ENCODE results near the gene QRICH1.
A peak's percentile ranks its signal among the peaks of the same experiment; 100 is the strongest.

QRICH1 gene

DNA sequence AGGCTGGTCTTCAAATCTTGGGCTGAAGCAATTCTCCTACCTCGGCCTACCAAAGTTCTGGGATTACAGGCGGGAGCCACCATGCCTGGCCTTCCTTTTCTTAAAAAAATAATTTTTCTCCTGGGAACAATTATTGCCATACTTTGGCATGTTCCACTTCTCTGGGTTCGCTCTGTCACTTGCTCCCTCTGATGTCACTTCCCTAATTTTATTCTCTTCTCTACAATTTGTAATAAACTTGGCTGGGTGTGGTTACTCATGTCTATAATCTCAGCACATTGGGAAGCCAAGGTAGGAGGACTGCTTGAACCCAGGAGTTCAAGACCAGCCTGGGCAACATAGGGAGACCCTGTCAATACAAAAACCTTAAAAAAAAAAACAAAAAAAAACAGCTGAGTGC is 58.6 kb downstream of the QRICH1 start:
- Histone ChIP-seq H3K4me1 (ENCODE audit: control insufficient read depth, insufficient read depth, low read length, poor library complexity, severe bottlenecking) (no peaks in the 10 kb centered on the region), H3K4me3 (ENCODE audit: insufficient read depth, low read depth, low read length, poor library complexity, severe bottlenecking) (no peak overlapping the region), H3K36me3 (ENCODE audit: control insufficient read depth, insufficient read depth, low read length) (peaks cover 55% of the 10 kb centered on the region), H3K27me3 (replicated peaks; ENCODE audit: control insufficient read depth, insufficient read depth, low read length, poor library complexity, severe bottlenecking) (no peaks in the 10 kb centered on the region), H3K9me3 (ENCODE audit: control insufficient read depth, low read length) (no peaks in the 10 kb centered on the region), H3K27ac (ENCODE audit: insufficient read depth, low read length, poor library complexity, severe bottlenecking) (no peak overlapping the region)
- no peak for DNase-seq

DNA sequence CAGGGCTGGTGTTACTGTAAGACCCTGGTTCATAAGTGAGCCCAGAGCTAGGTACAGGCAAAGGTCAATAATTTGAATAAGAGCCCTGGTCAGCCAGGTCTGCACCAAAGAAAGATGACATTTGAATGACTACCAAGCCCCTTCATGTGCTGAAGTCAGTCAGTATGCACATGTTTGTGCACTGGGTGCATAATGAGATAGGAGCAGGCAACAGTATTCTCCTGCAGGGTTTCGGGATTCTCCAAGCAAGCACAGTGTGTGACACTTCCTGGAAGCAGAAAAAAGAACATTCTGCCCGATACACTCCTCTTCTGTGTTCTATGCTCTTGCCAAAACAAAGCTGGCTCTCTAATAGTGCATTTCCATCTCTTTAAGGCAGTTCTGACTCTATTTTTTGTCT is 59.2 kb downstream of the QRICH1 start:
- H3K9me3 ChIP-seq (ENCODE audit: control insufficient read depth, low read length): no peaks in the 10 kb centered on the region
- no peaks in the 10 kb centered on the region for H3K4me1 ChIP-seq (ENCODE audit: control insufficient read depth, insufficient read depth, low read length, poor library complexity, severe bottlenecking)
- no peaks in the 10 kb centered on the region for H3K27me3 ChIP-seq (replicated peaks; ENCODE audit: control insufficient read depth, insufficient read depth, low read length, poor library complexity, severe bottlenecking)
- H3K4me3 ChIP-seq (ENCODE audit: insufficient read depth, low read depth, low read length, poor library complexity, severe bottlenecking): no peak overlapping the region
- no peak overlapping the region for H3K27ac ChIP-seq (ENCODE audit: insufficient read depth, low read length, poor library complexity, severe bottlenecking)
- peaks cover 51% of the 10 kb centered on the region for H3K36me3 ChIP-seq (ENCODE audit: control insufficient read depth, insufficient read depth, low read length)
- DNase-seq: no peak

DNA sequence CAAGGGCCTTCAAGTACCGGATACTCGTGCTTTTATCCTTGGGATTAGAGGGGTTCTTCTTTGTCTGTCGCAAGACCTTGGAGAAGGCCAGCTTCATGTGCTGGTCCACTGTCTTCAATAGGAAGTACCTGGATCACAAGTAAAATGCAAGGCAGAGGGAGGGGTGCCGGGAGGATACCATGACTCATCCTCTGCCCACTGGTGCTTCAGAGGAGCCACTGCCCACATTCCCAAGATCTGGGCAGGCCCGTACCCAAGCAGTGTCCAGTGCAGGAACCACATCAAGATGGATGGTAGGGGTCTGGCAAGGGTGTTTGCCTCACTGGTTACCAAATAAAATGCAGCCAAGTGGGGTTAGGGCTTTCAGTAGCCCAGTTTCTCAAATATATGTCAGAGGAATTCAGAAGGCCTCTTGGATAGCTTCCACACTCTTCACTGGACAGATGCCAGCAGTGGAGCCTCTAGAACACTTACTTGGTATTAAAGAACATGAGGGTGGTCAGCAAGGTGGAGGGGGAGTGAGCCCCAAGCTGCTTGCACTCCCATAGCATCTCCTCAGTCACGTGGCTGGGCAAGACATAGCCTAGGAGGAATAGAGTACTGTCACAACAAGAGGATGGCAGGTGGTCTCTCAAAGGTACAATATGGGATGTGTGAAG is 61.1 kb downstream of the QRICH1 start:
- Histone ChIP-seq H3K9me3 (ENCODE audit: control insufficient read depth, low read length) (no peaks in the 10 kb centered on the region), H3K27ac (ENCODE audit: insufficient read depth, low read length, poor library complexity, severe bottlenecking) (no peak overlapping the region), H3K36me3 (ENCODE audit: control insufficient read depth, insufficient read depth, low read length) (peaks cover 51% of the 10 kb centered on the region), H3K4me1 (ENCODE audit: control insufficient read depth, insufficient read depth, low read length, poor library complexity, severe bottlenecking) (peaks cover 12% of the 10 kb centered on the region), H3K27me3 (replicated peaks; ENCODE audit: control insufficient read depth, insufficient read depth, low read length, poor library complexity, severe bottlenecking) (no peaks in the 10 kb centered on the region), H3K4me3 (ENCODE audit: insufficient read depth, low read depth, low read length, poor library complexity, severe bottlenecking) (no peak overlapping the region)
- DNase-seq: no peak

DNA sequence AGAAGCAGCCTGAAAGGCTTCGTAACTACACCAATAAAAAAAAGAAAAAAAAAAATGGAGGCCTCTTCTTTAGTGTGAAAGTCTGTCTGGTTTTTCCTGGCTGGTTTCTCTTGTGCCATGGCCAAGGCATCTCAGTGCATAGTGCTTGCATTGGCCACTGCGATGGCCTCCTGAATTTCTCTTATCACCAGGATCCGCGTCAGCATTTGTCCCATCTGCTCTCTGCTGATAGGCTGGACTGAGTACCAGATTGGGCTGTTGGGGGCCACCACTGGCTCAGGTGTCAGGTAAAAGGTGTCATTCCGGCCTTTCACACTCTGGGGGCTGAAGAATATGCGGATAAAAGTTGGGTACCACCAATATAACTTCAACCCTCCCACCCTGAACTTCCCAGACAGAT is 63.5 kb downstream of the QRICH1 start:
- Histone ChIP-seq H3K4me1 (ENCODE audit: control insufficient read depth, insufficient read depth, low read length, poor library complexity, severe bottlenecking) (peaks cover 12% of the 10 kb centered on the region), H3K4me3 (ENCODE audit: insufficient read depth, low read depth, low read length, poor library complexity, severe bottlenecking) (no peak overlapping the region), H3K27me3 (replicated peaks; ENCODE audit: control insufficient read depth, insufficient read depth, low read length, poor library complexity, severe bottlenecking) (no peaks in the 10 kb centered on the region), H3K27ac (ENCODE audit: insufficient read depth, low read length, poor library complexity, severe bottlenecking) (no peak overlapping the region), H3K9me3 (ENCODE audit: control insufficient read depth, low read length) (no peaks in the 10 kb centered on the region), H3K36me3 (ENCODE audit: control insufficient read depth, insufficient read depth, low read length) (peaks cover 56% of the 10 kb centered on the region)
- no peak for DNase-seq

DNA sequence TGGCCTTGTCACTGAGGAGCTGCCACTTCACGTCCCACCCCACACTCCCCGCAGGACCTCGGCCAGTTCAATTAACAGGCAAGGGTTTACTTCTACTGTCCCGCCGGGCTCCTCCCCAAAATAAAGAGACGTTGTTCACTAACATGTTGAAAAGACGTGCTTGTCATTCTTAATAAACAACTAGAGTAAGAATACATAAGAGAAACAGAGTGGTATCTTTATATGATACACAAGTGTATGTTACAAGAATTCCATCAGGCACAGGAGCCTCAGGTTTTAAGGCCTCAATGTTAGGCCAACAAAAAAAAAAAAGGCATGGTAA is 64.3 kb downstream of the QRICH1 start:
- Histone ChIP-seq H3K4me1 (ENCODE audit: control insufficient read depth, insufficient read depth, low read length, poor library complexity, severe bottlenecking) (peaks cover 12% of the 10 kb centered on the region), H3K4me3 (ENCODE audit: insufficient read depth, low read depth, low read length, poor library complexity, severe bottlenecking) (peak overlapping the region; percentile 78), H3K36me3 (ENCODE audit: control insufficient read depth, insufficient read depth, low read length) (peaks cover 56% of the 10 kb centered on the region), H3K27me3 (replicated peaks; ENCODE audit: control insufficient read depth, insufficient read depth, low read length, poor library complexity, severe bottlenecking) (no peaks in the 10 kb centered on the region), H3K27ac (ENCODE audit: insufficient read depth, low read length, poor library complexity, severe bottlenecking) (peak overlapping the region; percentile 92), H3K9me3 (ENCODE audit: control insufficient read depth, low read length) (no peaks in the 10 kb centered on the region)
- DNase-seq: no peak

DNA sequence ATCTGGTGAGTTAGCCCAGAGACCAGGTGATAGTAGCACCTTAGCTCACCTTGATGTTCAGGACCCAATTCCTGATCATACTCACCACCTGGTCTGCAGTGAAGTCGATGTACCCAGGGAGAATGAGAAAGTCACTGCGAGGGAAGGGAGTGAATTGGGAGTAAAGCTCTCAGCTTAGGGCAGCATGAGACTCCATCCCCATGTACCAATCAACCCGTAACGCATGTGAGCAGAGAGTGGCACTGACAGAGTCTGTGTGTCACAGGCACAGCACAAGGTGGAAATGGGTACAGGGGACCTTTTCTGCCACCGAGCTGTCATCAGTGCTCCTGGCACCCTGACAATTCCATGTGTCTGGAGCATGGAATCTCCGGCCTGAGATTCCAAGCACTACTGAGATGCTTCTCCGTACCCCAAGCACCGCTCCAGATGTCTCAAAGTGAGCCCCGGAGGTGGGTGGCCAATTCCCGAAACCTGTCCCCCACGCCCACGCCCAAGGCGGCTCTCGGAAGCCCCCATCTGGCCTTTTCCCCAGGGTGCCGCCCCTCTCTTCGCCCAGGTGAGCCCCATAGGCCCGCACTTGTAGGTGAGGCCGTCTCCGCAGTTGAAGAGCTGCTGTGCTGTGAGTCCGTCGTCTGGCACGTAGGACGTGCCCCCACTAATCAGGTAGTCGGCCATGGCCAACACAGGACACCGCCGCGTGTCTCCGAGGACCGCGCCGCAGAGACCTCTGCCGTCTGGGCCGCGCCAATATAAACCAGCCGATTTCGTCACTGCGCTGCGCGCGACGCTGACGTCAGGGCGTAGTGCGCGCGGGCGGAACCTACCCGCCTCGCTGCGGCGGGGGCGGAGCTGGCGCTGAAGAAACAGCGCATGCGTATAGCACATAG is 65.0 kb downstream of the QRICH1 start, which contains the start of gene IMPDH2:
Gene IMPDH2 (minus strand): TSS at position 726 of the 890 bp plus-strand sequence. CDS start 48 bp downstream, at position 678.
- Histone ChIP-seq H3K27me3 (replicated peaks; ENCODE audit: control insufficient read depth, insufficient read depth, low read length, poor library complexity, severe bottlenecking) (no peaks in the 10 kb centered on the region), H3K9me3 (ENCODE audit: control insufficient read depth, low read length) (no peaks in the 10 kb centered on the region), H3K4me1 (ENCODE audit: control insufficient read depth, insufficient read depth, low read length, poor library complexity, severe bottlenecking) (peaks cover 12% of the 10 kb centered on the region), H3K36me3 (ENCODE audit: control insufficient read depth, insufficient read depth, low read length) (peaks cover 61% of the 10 kb centered on the region), H3K4me3 (ENCODE audit: insufficient read depth, low read depth, low read length, poor library complexity, severe bottlenecking) (peak within 1 kb of the TSS; percentile 78), H3K27ac (ENCODE audit: insufficient read depth, low read length, poor library complexity, severe bottlenecking) (peak within 1 kb of the TSS; percentile 92)
- peak; percentile 86 to 91 (median 89) for DNase-seq

DNA sequence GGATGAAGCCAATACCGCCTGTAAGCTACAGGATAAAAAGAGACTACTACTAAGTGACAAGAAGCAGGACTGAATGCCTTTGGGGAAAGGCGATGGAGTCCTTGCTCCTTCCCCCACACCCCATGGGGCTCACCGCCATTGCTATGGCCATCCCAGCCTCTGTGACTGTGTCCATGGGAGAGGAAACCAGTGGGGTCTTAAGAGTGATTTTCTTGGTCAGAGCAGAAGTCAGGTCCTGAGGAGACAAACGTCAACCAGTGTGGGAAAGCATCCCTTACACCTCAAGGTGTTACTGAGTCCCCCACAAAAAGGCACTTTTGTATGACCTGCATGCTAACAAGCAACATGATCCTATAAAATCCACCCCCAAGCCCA is 65.6 kb downstream of the QRICH1 start:
- H3K27ac ChIP-seq (ENCODE audit: insufficient read depth, low read length, poor library complexity, severe bottlenecking): peak overlapping the region; percentile 92
- no peak for DNase-seq
- H3K4me1 ChIP-seq (ENCODE audit: control insufficient read depth, insufficient read depth, low read length, poor library complexity, severe bottlenecking): peaks cover 12% of the 10 kb centered on the region
- H3K9me3 ChIP-seq (ENCODE audit: control insufficient read depth, low read length): no peaks in the 10 kb centered on the region
- peak overlapping the region; percentile 78 for H3K4me3 ChIP-seq (ENCODE audit: insufficient read depth, low read depth, low read length, poor library complexity, severe bottlenecking)
- peaks cover 62% of the 10 kb centered on the region for H3K36me3 ChIP-seq (ENCODE audit: control insufficient read depth, insufficient read depth, low read length)
- H3K27me3 ChIP-seq (replicated peaks; ENCODE audit: control insufficient read depth, insufficient read depth, low read length, poor library complexity, severe bottlenecking): no peaks in the 10 kb centered on the region

DNA sequence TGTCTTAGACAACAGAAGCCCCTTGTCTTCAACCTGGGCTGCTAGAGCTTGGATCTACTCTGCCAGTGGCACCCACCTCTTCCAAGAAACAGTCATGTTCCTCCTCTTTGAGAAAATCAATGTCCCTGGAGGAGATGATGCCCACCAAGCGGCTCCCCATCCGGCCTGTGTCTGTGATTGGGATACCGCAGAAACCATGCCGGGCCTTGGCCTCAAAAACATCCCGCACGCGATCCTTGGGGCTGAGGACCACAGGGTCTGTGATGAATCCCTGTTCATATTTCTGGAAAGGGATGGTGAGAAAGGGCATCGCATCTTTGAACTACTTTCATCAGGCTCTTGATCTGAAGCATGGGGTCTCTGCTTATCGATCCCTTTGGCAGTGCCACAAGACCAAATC is 66.2 kb downstream of the QRICH1 start:
- H3K9me3 ChIP-seq (ENCODE audit: control insufficient read depth, low read length): no peaks in the 10 kb centered on the region
- H3K36me3 ChIP-seq (ENCODE audit: control insufficient read depth, insufficient read depth, low read length): peaks cover 59% of the 10 kb centered on the region
- H3K27me3 ChIP-seq (replicated peaks; ENCODE audit: control insufficient read depth, insufficient read depth, low read length, poor library complexity, severe bottlenecking): no peaks in the 10 kb centered on the region
- peaks cover 19% of the 10 kb centered on the region for H3K4me1 ChIP-seq (ENCODE audit: control insufficient read depth, insufficient read depth, low read length, poor library complexity, severe bottlenecking)
- no peak for DNase-seq
- H3K27ac ChIP-seq (ENCODE audit: insufficient read depth, low read length, poor library complexity, severe bottlenecking): peak overlapping the region; percentile 92
- H3K4me3 ChIP-seq (ENCODE audit: insufficient read depth, low read depth, low read length, poor library complexity, severe bottlenecking): no peak overlapping the region

DNA sequence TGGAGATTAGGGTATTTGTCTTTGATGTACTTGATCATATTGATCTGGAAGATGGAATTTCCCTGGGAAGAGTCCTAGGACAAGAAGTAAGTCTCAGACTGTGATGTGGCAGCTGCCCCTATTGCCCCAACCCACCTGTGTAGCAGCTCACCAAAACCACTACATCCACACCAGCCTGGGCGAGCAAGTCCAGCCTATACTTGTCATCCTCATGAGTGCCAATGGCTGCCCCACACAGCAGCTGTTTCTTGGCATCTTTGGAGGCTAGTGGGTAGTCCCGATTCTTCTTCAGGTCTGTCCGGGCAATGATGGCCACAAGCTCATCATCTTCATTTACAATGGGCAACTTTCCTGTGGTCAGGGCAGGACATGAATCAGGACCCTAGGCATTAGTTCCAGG is 67.3 kb downstream of the QRICH1 start:
- Histone ChIP-seq H3K27ac (ENCODE audit: insufficient read depth, low read length, poor library complexity, severe bottlenecking) (peak overlapping the region; percentile 8), H3K36me3 (ENCODE audit: control insufficient read depth, insufficient read depth, low read length) (peaks cover 48% of the 10 kb centered on the region), H3K4me1 (ENCODE audit: control insufficient read depth, insufficient read depth, low read length, poor library complexity, severe bottlenecking) (peaks cover 21% of the 10 kb centered on the region), H3K4me3 (ENCODE audit: insufficient read depth, low read depth, low read length, poor library complexity, severe bottlenecking) (no peak overlapping the region), H3K9me3 (ENCODE audit: control insufficient read depth, low read length) (no peaks in the 10 kb centered on the region), H3K27me3 (replicated peaks; ENCODE audit: control insufficient read depth, insufficient read depth, low read length, poor library complexity, severe bottlenecking) (no peaks in the 10 kb centered on the region)
- DNase-seq: no peak

DNA sequence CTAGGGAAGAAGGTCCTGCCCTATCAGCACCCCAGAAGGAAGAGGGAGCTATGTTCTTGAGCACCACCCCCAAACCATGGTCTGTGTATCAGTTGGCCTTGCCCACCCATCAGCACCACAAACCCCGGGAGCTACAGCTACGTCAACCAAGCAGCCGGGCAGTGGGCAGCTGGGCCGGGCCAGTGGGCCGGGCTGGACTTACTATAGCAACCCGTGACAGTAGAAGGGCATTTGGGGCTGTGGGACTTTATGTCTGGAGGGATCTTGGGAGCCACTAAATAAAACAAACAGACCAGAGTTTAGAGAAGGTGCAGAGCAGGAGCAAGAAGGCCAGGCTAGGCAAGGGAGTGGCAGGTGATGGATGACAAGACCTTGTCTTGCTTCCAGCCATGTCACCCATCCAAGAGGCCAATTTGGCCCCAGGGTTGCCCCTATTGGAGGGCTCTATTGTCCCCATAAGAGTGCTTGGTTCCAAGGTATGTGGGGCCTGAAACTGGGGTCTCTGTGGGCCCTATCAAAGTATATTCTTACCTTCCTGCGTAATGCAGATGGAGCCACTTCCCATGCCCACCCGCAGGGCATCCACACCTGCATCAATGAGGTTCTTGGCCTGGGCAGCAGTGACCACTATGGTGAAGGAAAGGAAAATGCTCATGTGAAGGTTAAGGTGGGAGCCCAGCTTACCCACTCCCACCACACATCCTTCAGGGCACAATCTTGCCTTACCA is 67.9 kb downstream of the QRICH1 start:
- Histone ChIP-seq H3K4me1 (ENCODE audit: control insufficient read depth, insufficient read depth, low read length, poor library complexity, severe bottlenecking) (peaks cover 21% of the 10 kb centered on the region), H3K4me3 (ENCODE audit: insufficient read depth, low read depth, low read length, poor library complexity, severe bottlenecking) (no peak overlapping the region), H3K27me3 (replicated peaks; ENCODE audit: control insufficient read depth, insufficient read depth, low read length, poor library complexity, severe bottlenecking) (no peaks in the 10 kb centered on the region), H3K27ac (ENCODE audit: insufficient read depth, low read length, poor library complexity, severe bottlenecking) (no peak overlapping the region), H3K36me3 (ENCODE audit: control insufficient read depth, insufficient read depth, low read length) (peaks cover 44% of the 10 kb centered on the region), H3K9me3 (ENCODE audit: control insufficient read depth, low read length) (no peaks in the 10 kb centered on the region)
- no peak for DNase-seq

All from effector memory CD4-positive, alpha-beta T cell (primary cell).